ENCODE data around the gene CPLX3.

CPLX3 gene

GRCh38 chr15:74833376-74834107 lies 7.1 kb downstream of the CPLX3 start:
- no peak for TF ChIP-seq TAF1 (IDR thresholded peaks at IDR 0.05; ENCODE audit: borderline replicate concordance, insufficient read depth, low read length)
- TF ChIP-seq REST (IDR thresholded peaks at IDR 0.05; ENCODE audit: insufficient read depth in 1 of 2, low read depth in 2 of 2, low read length in 2 of 2) = no peak
- TF ChIP-seq FOXP2 (optimal IDR thresholded peaks at IDR 0.05; ENCODE audit: borderline replicate concordance, extremely low read depth, extremely low read length, insufficient read depth) = no peak
- TF ChIP-seq POLR2AphosphoS5 (IDR thresholded peaks at IDR 0.05; ENCODE audit: low read depth, low read length) = no peak

- no peak for TF ChIP-seq REST (IDR thresholded peaks at IDR 0.05; ENCODE audit: insufficient read depth in 1 of 2, low read depth in 2 of 2, low read length in 2 of 2)
- no peak for TF ChIP-seq SIN3A (IDR thresholded peaks at IDR 0.05; ENCODE audit: borderline replicate concordance, insufficient read depth, low read length)
- TF ChIP-seq POLR2AphosphoS5 (IDR thresholded peaks at IDR 0.05; ENCODE audit: low read depth, low read length) = no peak
- no peak for TF ChIP-seq TAF1 (IDR thresholded peaks at IDR 0.05; ENCODE audit: borderline replicate concordance, insufficient read depth, low read length)
- no peak for TF ChIP-seq FOXP2 (optimal IDR thresholded peaks at IDR 0.05; ENCODE audit: borderline replicate concordance, extremely low read depth, extremely low read length, insufficient read depth)
Measured at GRCh38 chr15:74835312-74835823, 8.9 kb downstream of the CPLX3 start.

- TF ChIP-seq TAF1 (IDR thresholded peaks at IDR 0.05; ENCODE audit: borderline replicate concordance, insufficient read depth, low read length) (no peak), SIN3A (IDR thresholded peaks at IDR 0.05; ENCODE audit: borderline replicate concordance, insufficient read depth, low read length) (no peak), REST (IDR thresholded peaks at IDR 0.05; ENCODE audit: insufficient read depth in 1 of 2, low read depth in 2 of 2, low read length in 2 of 2) (no peak), FOXP2 (optimal IDR thresholded peaks at IDR 0.05; ENCODE audit: borderline replicate concordance, extremely low read depth, extremely low read length, insufficient read depth) (no peak), POLR2AphosphoS5 (IDR thresholded peaks at IDR 0.05; ENCODE audit: low read depth, low read length) (no peak)
Measured at GRCh38 chr15:74836846-74837245, 10.4 kb downstream of the CPLX3 start.

- TF ChIP-seq POLR2AphosphoS5 (IDR thresholded peaks at IDR 0.05; ENCODE audit: low read depth, low read length) = no peak
- no peak for TF ChIP-seq FOXP2 (optimal IDR thresholded peaks at IDR 0.05; ENCODE audit: borderline replicate concordance, extremely low read depth, extremely low read length, insufficient read depth)
- no peak for TF ChIP-seq SIN3A (IDR thresholded peaks at IDR 0.05; ENCODE audit: borderline replicate concordance, insufficient read depth, low read length)
- no peak for TF ChIP-seq TAF1 (IDR thresholded peaks at IDR 0.05; ENCODE audit: borderline replicate concordance, insufficient read depth, low read length)
- no peak for TF ChIP-seq REST (IDR thresholded peaks at IDR 0.05; ENCODE audit: insufficient read depth in 1 of 2, low read depth in 2 of 2, low read length in 2 of 2)
Measured at GRCh38 chr15:74837482-74838136, 11.2 kb downstream of the CPLX3 start.
